Activated T-helper 9 cell treated with anti-CD3 and anti-CD28 coated beads, Interleukin-2, amount 50 U/mL, for 16 hours (primary cell): ENCODE data around the gene SERPINB8.
"Not testable (repeated sequence)": the region's sequence is repeated elsewhere in the genome, so short reads cannot be mapped to it uniquely, and the experiment has no call there.

Experiments used
- DNase-seq: peaks from one replicate; pipeline ENCODE4 v3.0.0-alpha.2; 2020; ENCODE audit warnings: low read depth

Gene SERPINB8

GRCh38 chr18:63969942-63970808, at the start of gene SERPINB8:
SERPINB8 (plus strand) TSS chr18:63970081; CDS start chr18:63978309, 8,228 bp downstream.
- DNase-seq: peak; percentile 69

DNA sequence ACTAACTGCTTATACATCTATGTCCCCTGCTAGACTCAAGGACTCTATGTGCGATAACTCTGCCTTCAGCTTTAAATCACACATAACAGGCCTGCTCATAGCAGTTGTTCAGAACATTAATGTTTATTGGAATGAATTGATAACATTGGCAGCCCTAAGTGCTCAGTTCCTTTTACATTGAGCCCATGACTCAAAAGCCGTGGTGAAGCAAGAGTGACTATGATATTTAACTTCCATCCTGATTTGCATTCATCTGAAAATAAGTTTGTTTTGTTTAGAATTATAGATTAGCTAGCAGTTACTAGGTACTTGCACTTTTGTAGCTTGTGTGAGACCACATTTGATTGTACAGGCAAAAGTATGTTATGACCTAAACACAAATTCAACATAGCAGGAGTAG, 47.8 kb upstream of the SERPINB8 start:
- DNase-seq: no peak

- DNase-seq: no peak
Observed at GRCh38 chr18:63924551-63924950, 45.3 kb upstream of the SERPINB8 start.

DNA sequence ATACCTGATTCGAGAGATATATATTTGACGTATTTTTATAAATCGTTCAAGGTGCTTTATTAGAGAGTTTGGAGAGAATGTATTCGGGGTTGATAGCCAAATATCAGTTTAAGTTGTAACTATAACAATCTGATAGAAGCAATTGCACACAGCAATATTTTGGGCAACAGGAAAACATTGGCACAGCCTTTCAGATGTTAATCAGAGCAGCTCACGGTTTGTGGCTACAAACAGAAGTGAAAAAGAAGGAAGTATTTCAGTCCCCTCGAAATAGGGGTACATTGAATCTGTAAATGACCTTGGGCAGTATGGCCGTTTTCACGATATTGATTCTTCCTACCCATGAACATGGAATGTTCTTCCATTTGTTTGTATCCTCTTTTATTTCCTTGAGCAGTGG, 41.5 kb upstream of the SERPINB8 start:
- DNase-seq: no peak

- not testable (repeated sequence) for DNase-seq
Observed at GRCh38 chr18:63929369-63929768, 40.5 kb upstream of the SERPINB8 start.

DNA sequence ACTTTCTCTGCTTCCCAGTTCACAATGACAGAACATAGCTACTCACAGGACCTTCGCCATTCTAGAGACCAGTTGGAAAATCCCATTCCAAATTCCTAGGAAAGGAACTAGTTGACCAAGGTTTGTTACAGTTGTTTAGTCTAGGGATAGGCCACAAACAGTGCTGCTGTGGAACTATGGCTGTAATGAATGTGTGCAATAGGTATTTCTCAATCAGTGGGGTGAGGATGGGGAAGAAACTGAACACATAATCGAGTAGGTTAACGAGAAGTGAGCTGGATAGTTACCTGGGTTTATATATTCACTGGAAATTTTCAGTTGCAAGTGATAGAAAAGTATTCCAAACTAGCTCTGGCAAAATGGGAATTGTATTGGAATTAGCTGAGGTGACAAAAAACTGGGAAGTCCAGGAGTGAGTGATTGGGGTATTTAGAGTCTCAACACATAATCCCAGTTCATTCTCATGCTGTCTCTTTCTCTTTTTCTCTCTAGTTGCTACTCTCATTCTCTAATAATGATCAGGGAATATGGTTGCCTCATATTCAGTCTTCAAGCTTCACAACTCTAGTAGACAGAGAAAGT, 39.0 kb upstream of the SERPINB8 start:
- DNase-seq: no peak

GRCh38 chr18:63936156-63936931, 33.5 kb upstream of the SERPINB8 start:
- DNase-seq: peak; percentile 17

- DNase-seq: no peak
Observed at GRCh38 chr18:63936932-63937393, 32.9 kb upstream of the SERPINB8 start.

GRCh38 chr18:63940008-63940407, 29.9 kb upstream of the SERPINB8 start:
- no peak for DNase-seq

DNA sequence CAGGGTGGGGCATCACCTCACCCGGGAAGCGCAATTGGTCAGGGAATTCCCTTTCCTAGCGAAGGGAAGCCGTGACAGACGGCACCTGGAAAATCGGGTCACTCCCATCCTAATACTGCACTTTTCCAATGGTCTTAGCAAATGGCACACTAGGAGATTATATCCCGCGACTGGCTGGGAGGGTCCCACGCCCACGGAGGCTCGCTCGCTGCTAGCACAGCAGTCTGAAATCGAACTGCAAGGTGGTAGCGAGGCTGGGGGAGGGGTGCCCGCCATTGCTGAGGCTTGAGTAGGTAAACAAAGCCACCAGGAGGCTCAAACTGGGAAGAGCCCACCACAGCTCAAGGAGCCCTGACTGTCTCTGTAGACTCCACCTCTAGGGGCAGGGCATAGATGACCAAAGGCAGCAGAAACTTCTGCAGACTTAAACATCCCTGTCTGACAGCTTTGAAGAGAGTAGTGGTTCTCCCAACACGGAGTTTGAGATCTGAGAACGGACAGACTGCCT, 29.3 kb upstream of the SERPINB8 start:
- not testable (repeated sequence) for DNase-seq

DNA sequence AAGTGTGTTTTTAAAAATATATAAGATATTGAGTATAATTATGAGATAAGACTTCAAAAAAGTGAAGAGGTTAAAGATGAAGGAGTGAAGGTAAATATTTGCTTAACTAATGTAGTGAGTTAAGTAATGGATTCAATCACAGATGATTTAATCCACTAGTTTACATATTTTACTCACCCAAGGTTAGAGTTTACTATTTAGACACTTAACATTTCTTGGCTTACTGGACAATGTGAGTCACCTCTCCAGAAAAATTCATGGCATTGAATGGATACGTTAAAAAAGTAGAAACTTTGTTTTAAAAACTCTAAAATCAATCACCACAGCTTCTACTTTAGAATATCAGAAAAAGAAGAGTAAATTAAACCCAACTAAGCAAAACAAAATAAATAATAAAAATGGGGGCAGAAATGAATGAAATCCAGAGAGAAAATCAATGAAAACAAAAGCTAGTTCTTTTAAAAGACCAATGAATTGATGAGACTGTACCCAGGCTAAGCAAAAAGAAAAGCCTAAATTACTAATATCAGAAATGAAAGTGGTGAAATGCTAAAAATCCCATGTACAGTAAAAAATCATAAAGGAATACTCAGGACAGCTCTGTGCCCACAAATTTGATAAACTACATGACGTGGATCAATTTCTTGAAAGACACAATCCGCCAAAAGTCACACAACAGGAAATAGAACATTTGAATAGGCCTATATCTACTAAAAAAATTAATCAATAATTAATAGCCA, 22.7 kb upstream of the SERPINB8 start:
- DNase-seq: no peak

DNA sequence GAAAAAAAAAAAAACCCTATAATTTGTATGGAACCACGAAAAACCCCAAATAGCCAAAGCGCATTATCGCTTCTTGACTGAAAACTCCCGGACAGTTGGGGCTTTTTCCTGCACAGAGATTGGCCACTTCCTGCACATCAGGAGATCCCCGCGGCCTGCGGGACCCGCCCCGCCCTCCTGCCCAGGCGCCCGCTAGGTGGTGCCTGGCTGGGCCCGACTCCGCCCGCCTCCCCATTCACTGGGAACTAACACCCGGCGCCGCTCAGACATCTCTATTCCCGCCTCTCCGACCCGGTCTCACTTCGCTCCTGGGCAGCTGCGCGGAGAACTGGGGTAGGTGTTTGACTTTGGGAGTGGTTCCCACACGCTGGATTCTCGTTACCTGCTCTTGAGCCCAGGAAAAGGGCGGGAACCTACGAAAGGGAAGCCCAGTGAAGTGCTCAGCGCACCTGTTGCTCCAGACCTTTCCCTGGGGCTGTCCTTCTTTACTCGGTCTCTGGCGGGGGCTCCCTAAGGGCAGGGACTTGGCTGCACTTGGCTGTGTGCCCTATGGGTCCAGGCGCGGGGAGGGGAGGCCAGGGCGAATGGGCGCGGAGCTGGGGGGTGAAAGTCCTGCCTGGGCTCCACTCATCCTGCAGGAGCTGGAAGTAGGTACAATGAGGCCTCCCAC, 20.7 kb upstream of the SERPINB8 start, which contains the start of gene HMSD:
TSS of gene HMSD (plus strand) at position 234 of the 670 bp plus-strand sequence. CDS start 4,155 bp downstream, outside the sequence.
- peak; percentile 52 for DNase-seq

- DNase-seq: no peak
Observed at GRCh38 chr18:63951302-63951705, 18.6 kb upstream of the SERPINB8 start.

GRCh38 chr18:63953811-63954210, 16.1 kb upstream of the SERPINB8 start:
- DNase-seq: no peak

- DNase-seq: no peak
Observed at GRCh38 chr18:63956755-63957154, 13.1 kb upstream of the SERPINB8 start.

DNA sequence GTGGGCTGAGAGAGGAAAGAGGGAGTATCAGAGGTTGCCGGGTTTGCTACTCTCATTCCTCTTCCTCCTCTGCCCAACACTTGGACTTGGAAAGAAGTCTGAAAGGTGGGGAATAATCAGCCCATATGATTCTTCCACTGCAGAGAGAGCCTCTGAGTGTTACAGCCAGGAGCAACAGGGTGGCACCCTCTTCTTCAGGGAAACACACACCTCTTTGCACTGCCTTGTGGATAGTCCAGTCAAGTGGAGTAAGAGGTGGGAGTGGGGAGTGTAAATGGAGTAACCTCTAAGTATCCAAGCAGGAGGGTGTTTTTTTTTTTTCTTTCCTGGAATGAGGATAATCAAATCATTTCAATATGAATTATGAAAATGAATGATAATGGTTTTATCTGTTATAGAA, 9.0 kb upstream of the SERPINB8 start:
- no peak for DNase-seq

DNA sequence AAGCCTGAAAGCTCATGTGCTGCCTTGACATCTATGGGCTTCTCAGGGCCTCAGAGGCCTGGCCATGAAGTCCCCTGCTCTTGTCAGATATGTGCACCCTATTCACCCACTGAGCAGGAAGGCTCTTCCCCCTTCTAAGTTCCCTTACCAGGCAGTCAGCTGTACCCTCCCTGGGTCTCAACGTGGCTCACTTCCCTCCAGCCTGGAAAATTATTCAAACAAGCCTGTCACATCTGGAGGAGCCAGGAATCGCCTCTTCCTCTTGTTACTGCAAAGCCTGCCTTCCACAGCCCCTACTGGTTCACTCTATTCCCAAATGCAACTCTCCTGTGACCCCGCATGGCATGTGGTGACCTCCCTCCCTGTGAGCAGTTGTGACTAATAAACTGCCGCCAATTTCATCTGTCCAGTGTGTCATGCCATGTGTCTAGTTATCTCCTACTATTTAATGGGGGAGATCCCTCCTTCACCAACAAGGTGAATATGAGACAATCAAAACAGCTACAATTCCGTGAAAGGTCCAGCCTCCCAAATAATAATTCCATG, 8.4 kb upstream of the SERPINB8 start:
- no peak for DNase-seq

DNA sequence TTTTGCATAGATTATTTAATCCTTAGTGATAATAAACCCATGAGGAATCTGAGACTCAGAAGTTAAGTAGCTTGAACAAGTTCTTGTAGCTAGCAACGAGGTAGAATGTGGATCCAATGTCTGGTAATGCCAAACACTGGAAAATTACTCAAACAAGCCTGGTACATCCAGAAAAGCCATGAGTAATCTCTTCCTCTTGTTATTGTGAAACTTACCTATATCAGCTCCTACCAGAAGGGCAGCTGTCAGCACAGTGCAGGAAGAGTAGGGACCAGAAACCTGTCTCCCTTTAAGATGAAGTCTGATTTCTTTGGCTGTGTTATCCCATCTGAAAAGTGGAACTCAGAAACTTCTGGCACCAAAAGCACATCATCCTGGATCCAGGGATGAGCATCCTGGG, 7.7 kb upstream of the SERPINB8 start:
- no peak for DNase-seq

- DNase-seq: no peak
Observed at GRCh38 chr18:63963615-63964256, 6.1 kb upstream of the SERPINB8 start.

- no peak for DNase-seq
Observed at GRCh38 chr18:63964908-63965307, 5.0 kb upstream of the SERPINB8 start.
